ENCODE measurements around the gene PPEF1. TPM values are rescaled to one million over a fixed set of nuclear protein-coding genes. Genes with fewer than 3 reads are reported as not detected.

Gene PPEF1
- total and polyA plus RNA-seq, 9 donors = 0.12 to 2.0 (median 0.58) TPM; not detected in 3

- WGBS, 3 donors = 89 to 90% (median 90%) methylated on average over 27 of the region's 27 CpGs
- Histone ChIP-seq H3K27me3 (no peaks in the 10 kb centered on the region), H3K27ac (no peak overlapping the region), H3K9me3 (no peaks in the 10 kb centered on the region), H3K4me3 (no peak overlapping the region), H3K4me1 (ENCODE audit: insufficient read depth) (no peaks in the 10 kb centered on the region), H3K36me3 (no peaks in the 10 kb centered on the region)
- TF ChIP-seq CTCF (IDR thresholded peaks at IDR 0.05) (no peak), POLR2A (IDR thresholded peaks at IDR 0.05) (no peak), EP300 (IDR thresholded peaks at IDR 0.05) (no peak)
- intact Hi-C loops (cut with DNase I) = no loop called here
- no peak for DNase-seq
These were observed 167.3 kb downstream of the PPEF1 start for GRCh38 chrX:18874560-18875255.

GRCh38 chrX:18875256-18875878 is 167.9 kb downstream of the PPEF1 start:
- no peaks in the 10 kb centered on the region for H3K9me3 ChIP-seq
- no peak for TF ChIP-seq EP300 (IDR thresholded peaks at IDR 0.05)
- TF ChIP-seq POLR2A (IDR thresholded peaks at IDR 0.05) = no peak
- no peak for TF ChIP-seq CTCF (IDR thresholded peaks at IDR 0.05)
- H3K4me3 ChIP-seq = no peak overlapping the region
- DNase-seq = no peak
- H3K4me1 ChIP-seq (ENCODE audit: insufficient read depth) = no peaks in the 10 kb centered on the region
- no peaks in the 10 kb centered on the region for H3K27me3 ChIP-seq
- WGBS, 3 donors = 80 to 82% (median 80%) methylated on average over 15 of the region's 15 CpGs
- no peak overlapping the region for H3K27ac ChIP-seq
- intact Hi-C loops (cut with DNase I) = no loop called here
- no peaks in the 10 kb centered on the region for H3K36me3 ChIP-seq

- H3K4me3 ChIP-seq = no peak overlapping the region
- TF ChIP-seq CTCF (IDR thresholded peaks at IDR 0.05) (no peak), EP300 (IDR thresholded peaks at IDR 0.05) (no peak), POLR2A (IDR thresholded peaks at IDR 0.05) (no peak)
These were observed 170.0 kb downstream of the PPEF1 start for GRCh38 chrX:18877469-18877868.

More at GRCh38 chrX:18877469-18877868, 170.0 kb downstream of the PPEF1 start:
- no peaks in the 10 kb centered on the region for H3K9me3 ChIP-seq
- no peaks in the 10 kb centered on the region for H3K27me3 ChIP-seq
- intact Hi-C loops (cut with DNase I) = no loop called here
- WGBS, 3 donors = 71 to 85% (median 79%) methylated on average over 7 of the region's 7 CpGs
- H3K27ac ChIP-seq = no peak overlapping the region
- H3K4me1 ChIP-seq (ENCODE audit: insufficient read depth) = no peaks in the 10 kb centered on the region
- no peaks in the 10 kb centered on the region for H3K36me3 ChIP-seq
- DNase-seq = no peak

Other genes starting within 250 kb of the PPEF1 start
- gene RS1, start 35.5 kb upstream of the PPEF1 start, total RNA-seq = not detected
- not detected for gene RS1, start 35.5 kb upstream of the PPEF1 start, polyA plus RNA-seq

Data from ovary (tissue), 9 donors.